Measurements from ENCODE around the gene POLR2L. TPM values are rescaled to one million over a fixed set of nuclear protein-coding genes. Genes with fewer than 3 reads are reported as not detected.

The POLR2L gene
- total and polyA plus RNA-seq, 2 of the 13 experiments (the other 11 are each of a cell fraction or from before 2014, with no cell fraction given): 104 to 114 TPM

GRCh38 chr11:818396-819128 lies 23.8 kb downstream of the POLR2L start, which contains the start of gene PNPLA2 (continued):
- TF ChIP-seq ZNF225 (CRISPR knock-in tag; IDR thresholded peaks at IDR 0.05): 0 out of 2 replicates have a peak, but pooled peaks have one; percentile 10
- TF ChIP-seq AKAP8 (CRISPR knock-in tag; IDR thresholded peaks at IDR 0.05): no peak
- no peak for TF ChIP-seq ESRRA (CRISPR knock-in tag; IDR thresholded peaks at IDR 0.05; ENCODE audit: low read depth)
- TF ChIP-seq NFYB (CRISPR knock-in tag; IDR thresholded peaks at IDR 0.05): no peak
- peak; percentile 41; the same call in 1 of the 2 replicates for TF ChIP-seq TRIM24 (CRISPR knock-in tag; IDR thresholded peaks at IDR 0.05)
- TF ChIP-seq ZBTB7A (CRISPR knock-in tag; IDR thresholded peaks at IDR 0.05): peak; percentile 21; the same call in 1 of the 2 replicates
- no peak for TF ChIP-seq SMC3 (IDR thresholded peaks at IDR 0.05; ENCODE audit: low read length)
- TF ChIP-seq ZNF598 (CRISPR knock-in tag; IDR thresholded peaks at IDR 0.05; ENCODE audit: borderline replicate concordance): no peak
- TF ChIP-seq ZNF672 (CRISPR knock-in tag; IDR thresholded peaks at IDR 0.05): no peak
- TF ChIP-seq ZNF20 (CRISPR knock-in tag; IDR thresholded peaks at IDR 0.05): no peak
- peak; percentile 77; the same call in 1 of the 2 replicates for TF ChIP-seq KLF15 (CRISPR knock-in tag; IDR thresholded peaks at IDR 0.05; ENCODE audit: borderline replicate concordance)
- TF ChIP-seq SIN3A (IDR thresholded peaks at IDR 0.05; ENCODE audit: borderline replicate concordance, low read depth, low read length): 0 out of 2 replicates have a peak, but pooled peaks have one; percentile 13
- TF ChIP-seq ZFY (CRISPR knock-in tag; IDR thresholded peaks at IDR 0.05): no peak
- no peak for TF ChIP-seq NONO (IDR thresholded peaks at IDR 0.05)
- TF ChIP-seq NONO (CRISPR knock-in tag; conservative IDR thresholded peaks at IDR 0.05): no peak; the same call in 1 of the 2 replicates
- TF ChIP-seq ELF3 (CRISPR knock-in tag; IDR thresholded peaks at IDR 0.05): peak; percentile 72
- TF ChIP-seq KDM5B (CRISPR knock-in tag; IDR thresholded peaks at IDR 0.05; ENCODE audit: borderline replicate concordance): 0 out of 2 replicates have a peak, but pooled peaks have one; percentile 14
- TF ChIP-seq KDM2A (CRISPR knock-in tag; IDR thresholded peaks at IDR 0.05; ENCODE audit: borderline replicate concordance, low read depth): no peak
- TF ChIP-seq MAF1 (CRISPR knock-in tag; IDR thresholded peaks at IDR 0.05; ENCODE audit: borderline replicate concordance): no peak
- TF ChIP-seq ATF2 (CRISPR knock-in tag; IDR thresholded peaks at IDR 0.05): peak; percentile 94
- TF ChIP-seq MYNN (CRISPR knock-in tag; IDR thresholded peaks at IDR 0.05; ENCODE audit: low read depth): no peak
- TF ChIP-seq ZMYM4 (CRISPR knock-in tag; IDR thresholded peaks at IDR 0.05): 0 out of 2 replicates have a peak, but pooled peaks have one; percentile 24
- TF ChIP-seq CREB3 (CRISPR knock-in tag; IDR thresholded peaks at IDR 0.05): no peak
- TF ChIP-seq ZNF563 (CRISPR knock-in tag; IDR thresholded peaks at IDR 0.05): no peak
- peak; percentile 60; the same call in 1 of the 2 replicates for TF ChIP-seq GFI1 (CRISPR knock-in tag; IDR thresholded peaks at IDR 0.05; ENCODE audit: borderline replicate concordance)
- no peak for TF ChIP-seq RAD51 (IDR thresholded peaks at IDR 0.05; ENCODE audit: borderline replicate concordance)
- TF ChIP-seq E2F2 (CRISPR knock-in tag; IDR thresholded peaks at IDR 0.05; ENCODE audit: borderline replicate concordance): 0 out of 2 replicates have a peak, but pooled peaks have one; percentile 15
